ENCODE results near the gene SLC1A3. TPM values are rescaled to one million over a fixed set of nuclear protein-coding genes. Genes with fewer than 3 reads are reported as not detected.
"Not testable (repeated sequence)": the region's sequence is repeated elsewhere in the genome, so short reads cannot be mapped to it uniquely, and the experiment has no call there.

SLC1A3 gene
- total RNA-seq, 1 experiment from 2014 or later: 18.6 TPM

GRCh38 chr5:36643162-36643561, 36.8 kb downstream of the SLC1A3 start:
- H3T11ph ChIP-seq (ENCODE audit: low read length): no peak overlapping the region
- H2AFZ ChIP-seq (ENCODE audit: low read length): no peak overlapping the region
- H2BK120ac ChIP-seq (ENCODE audit: low read depth, low read length, poor library complexity, severe bottlenecking): no peak overlapping the region
- no peak for TF ChIP-seq CTCF (conservative IDR thresholded peaks at IDR 0.05)
- no peaks in the 10 kb centered on the region for H3K27me3 Mint-ChIP-seq (ENCODE audit: low read depth)
- peaks cover 0 to 9% (median 0%) of the 10 kb centered on the region in 3 experiments; a peak in 3 of 7 replicates for H3K36me3 Mint-ChIP-seq (ENCODE audit: insufficient read depth in 1 of 3, low read depth in 3 of 3)
- WGBS (ENCODE audit: extremely low coverage, insufficient read length, low lambda C conversion rate): no CpG with 5 or more reads among the region's 1 CpG
- H3K4me2 ChIP-seq (ENCODE audit: insufficient read depth, insufficient read length, low read length): no peak overlapping the region
- no peak overlapping the region for H2BK20ac ChIP-seq (ENCODE audit: low read depth, low read length, poor library complexity, severe bottlenecking)
- H3K56ac ChIP-seq (ENCODE audit: insufficient read length, low read depth, low read length): no peak overlapping the region
- no peaks in the 10 kb centered on the region for H3K79me2 ChIP-seq (ENCODE audit: insufficient read depth, low read length)
- no peaks in the 10 kb centered on the region for H3K9me3 Mint-ChIP-seq
- no peaks in the 10 kb centered on the region for H3K79me1 ChIP-seq (ENCODE audit: insufficient read depth, low read depth, low read length, poor library complexity, severe bottlenecking)
- H3K4me1 ChIP-seq (ENCODE audit: insufficient read depth, low read length): peaks cover 2% of the 10 kb centered on the region; the same call in 1 of the 2 replicates
- H3K27me3 ChIP-seq (ENCODE audit: insufficient read depth, low read length): no peaks in the 10 kb centered on the region
- no peak overlapping the region for H3K27ac Mint-ChIP-seq
- H4K91ac ChIP-seq (ENCODE audit: insufficient read length, low read depth, low read length): no peak overlapping the region
- no peak overlapping the region for H4K8ac ChIP-seq (replicated peaks; ENCODE audit: insufficient read length, low read depth, low read length)
- H3K9ac ChIP-seq (ENCODE audit: extremely low read depth, insufficient read length, low read length): no peak overlapping the region
- no peak overlapping the region for H4K5ac ChIP-seq (ENCODE audit: insufficient read length, low read depth, low read length)
- H4K20me1 ChIP-seq (ENCODE audit: control insufficient read depth, insufficient read depth, insufficient read length): no peaks in the 10 kb centered on the region
- H3K23me2 ChIP-seq (ENCODE audit: insufficient read length, low read depth, low read length, poor library complexity, severe bottlenecking): no peaks in the 10 kb centered on the region
- H3K23ac ChIP-seq (ENCODE audit: insufficient read length, low read depth, low read length): no peak overlapping the region
- no peak overlapping the region for H3K27ac ChIP-seq (ENCODE audit: insufficient read length, low read depth, low read length)
- H2BK12ac ChIP-seq (ENCODE audit: insufficient read length, low read depth, low read length): no peak overlapping the region
- H3K14ac ChIP-seq (ENCODE audit: insufficient read depth, low read length): no peak overlapping the region
- H2BK5ac ChIP-seq (ENCODE audit: insufficient read length, low read length): no peak overlapping the region
- H3K9me3 ChIP-seq (ENCODE audit: control insufficient read depth, low read depth, low read length): no peaks in the 10 kb centered on the region
- no peak overlapping the region for H2BK15ac ChIP-seq (ENCODE audit: low read depth, low read length)
- no peak overlapping the region for H2AK5ac ChIP-seq (ENCODE audit: insufficient read length, low read length)
- no peak for DNase-seq
- H3K4me1 Mint-ChIP-seq: peaks cover 4 to 5% of the 10 kb centered on the region in 2 experiments; a peak in 3 of 4 replicates
- H3K18ac ChIP-seq (ENCODE audit: insufficient read length, low read depth, low read length): no peak overlapping the region
- H3K4ac ChIP-seq (ENCODE audit: low read depth, low read length): no peak overlapping the region
- H3K4me3 Mint-ChIP-seq: no peak overlapping the region

GRCh38 chr5:36643841-36644240, 37.4 kb downstream of the SLC1A3 start:
- not testable (repeated sequence) for H3K4me2 ChIP-seq (ENCODE audit: insufficient read depth, insufficient read length, low read length); H3K9me3 ChIP-seq (ENCODE audit: control insufficient read depth, low read depth, low read length); H3K23me2 ChIP-seq (ENCODE audit: insufficient read length, low read depth, low read length, poor library complexity, severe bottlenecking); H3K4me1 Mint-ChIP-seq; H3K79me2 ChIP-seq (ENCODE audit: insufficient read depth, low read length); H3K27me3 ChIP-seq (ENCODE audit: insufficient read depth, low read length); H3K9me3 Mint-ChIP-seq; H3K27ac Mint-ChIP-seq; H2AK5ac ChIP-seq (ENCODE audit: insufficient read length, low read length); H3K27me3 Mint-ChIP-seq (ENCODE audit: low read depth); H2AFZ ChIP-seq (ENCODE audit: low read length); H2BK20ac ChIP-seq (ENCODE audit: low read depth, low read length, poor library complexity, severe bottlenecking); H4K20me1 ChIP-seq (ENCODE audit: control insufficient read depth, insufficient read depth, insufficient read length); DNase-seq; H2BK120ac ChIP-seq (ENCODE audit: low read depth, low read length, poor library complexity, severe bottlenecking); H4K5ac ChIP-seq (ENCODE audit: insufficient read length, low read depth, low read length); H3T11ph ChIP-seq (ENCODE audit: low read length); H2BK12ac ChIP-seq (ENCODE audit: insufficient read length, low read depth, low read length); H3K4ac ChIP-seq (ENCODE audit: low read depth, low read length); H3K18ac ChIP-seq (ENCODE audit: insufficient read length, low read depth, low read length); H2BK15ac ChIP-seq (ENCODE audit: low read depth, low read length); H3K4me1 ChIP-seq (ENCODE audit: insufficient read depth, low read length); H3K56ac ChIP-seq (ENCODE audit: insufficient read length, low read depth, low read length); H3K23ac ChIP-seq (ENCODE audit: insufficient read length, low read depth, low read length); H3K27ac ChIP-seq (ENCODE audit: insufficient read length, low read depth, low read length); H4K91ac ChIP-seq (ENCODE audit: insufficient read length, low read depth, low read length); H3K4me3 Mint-ChIP-seq; H3K79me1 ChIP-seq (ENCODE audit: insufficient read depth, low read depth, low read length, poor library complexity, severe bottlenecking); H3K14ac ChIP-seq (ENCODE audit: insufficient read depth, low read length); H3K36me3 Mint-ChIP-seq (ENCODE audit: insufficient read depth in 1 of 3, low read depth in 3 of 3); H3K9ac ChIP-seq (ENCODE audit: extremely low read depth, insufficient read length, low read length); H4K8ac ChIP-seq (replicated peaks; ENCODE audit: insufficient read length, low read depth, low read length); H2BK5ac ChIP-seq (ENCODE audit: insufficient read length, low read length)
- no CpG with 5 or more reads among the region's 5 CpGs for WGBS (ENCODE audit: extremely low coverage, insufficient read length, low lambda C conversion rate)

Measured in H9 (cell line).